ENCODE data around the gene INAVA.

- TF ChIP-seq POLR2AphosphoS2 (IDR thresholded peaks at IDR 0.05; ENCODE audit: low read depth, low read length) (no peak), TARDBP (IDR thresholded peaks at IDR 0.05; ENCODE audit: borderline replicate concordance) (no peak), SIN3A (IDR thresholded peaks at IDR 0.05; ENCODE audit: low read depth, low read length) (no peak), RAD21 (IDR thresholded peaks at IDR 0.05; ENCODE audit: insufficient read depth, low read depth, low read length) (no peak), POLR2A (IDR thresholded peaks at IDR 0.05; ENCODE audit: low read depth, low read length) (no peak), ATF2 (IDR thresholded peaks at IDR 0.05; ENCODE audit: low read length) (peak; percentile 28; the same call in 1 of the 2 replicates), CTCF (IDR thresholded peaks at IDR 0.05 in 2 of 3, conservative IDR thresholded peaks at IDR 0.05 in 1 of 3; ENCODE audit: control insufficient read depth in 2 of 3, extremely low read depth in 1 of 3, insufficient read depth in 1 of 3, low read depth in 3 of 3, low read length in 3 of 3) (no peak)
These were observed 10.8 kb downstream of the INAVA start for GRCh38 chr1:200905411-200906052.

All from GM12878 (cell line).